Measurements from ENCODE around the gene ZNF70. TPM values are rescaled to one million over a fixed set of nuclear protein-coding genes. Genes with fewer than 3 reads are reported as not detected.

ZNF70 gene
- polyA plus RNA-seq, 1 of the 3 experiments (the other 2 are of a cell fraction) = 0.77 TPM

DNA sequence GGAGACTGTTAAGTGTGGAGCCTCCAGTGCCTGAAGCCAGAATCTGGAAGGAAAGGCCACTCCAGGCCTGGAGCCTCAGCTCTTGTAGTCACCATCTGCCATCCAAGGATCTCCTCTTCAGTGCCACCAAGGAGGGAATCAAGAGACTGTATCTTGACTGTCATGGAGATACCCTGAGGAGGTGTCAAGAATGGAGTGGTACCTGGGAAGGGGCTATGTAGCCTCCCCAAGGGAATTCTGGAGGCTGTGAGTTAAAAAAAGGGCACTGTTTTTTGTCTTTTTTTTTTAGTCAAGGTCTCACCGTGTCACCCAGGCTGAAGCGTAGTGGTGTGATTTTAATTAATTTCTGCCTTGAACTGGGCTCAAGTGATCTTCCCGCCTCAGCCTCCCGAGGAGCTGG, 8.7 kb upstream of the ZNF70 start:
- 98% methylated on average over 4 of the region's 4 CpGs for WGBS (ENCODE audit: low lambda C conversion rate)
- Histone ChIP-seq H3K9me2 (no peaks in the 10 kb centered on the region), H3K4me2 (no peak overlapping the region), H3K9ac (no peak overlapping the region), H3K36me3 (replicated peaks in 1 of 2; ENCODE audit: control insufficient read depth in 1 of 2, insufficient read depth in 2 of 2, low read length in 1 of 2) (no peaks in the 10 kb centered on the region), H3K4me1 (ENCODE audit: control insufficient read depth in 1 of 2, insufficient read depth in 2 of 2, low read depth in 1 of 2, low read length in 1 of 2) (peaks cover 0 to 7% of the 10 kb centered on the region in 2 experiments; a peak in 2 of 4 replicates), H3F3A (replicated peaks; ENCODE audit: insufficient read depth) (no peaks in the 10 kb centered on the region), H4K20me1 (ENCODE audit: insufficient read depth) (no peaks in the 10 kb centered on the region), H3K79me2 (ENCODE audit: insufficient read depth) (no peaks in the 10 kb centered on the region), H3K27me3 (ENCODE audit: insufficient read depth) (no peaks in the 10 kb centered on the region), H2AFZ (ENCODE audit: low read depth) (no peak overlapping the region), H3K9me3 (no peaks in the 10 kb centered on the region), H3K27ac (ENCODE audit: low read depth in 2 of 2, low read length in 1 of 2) (no peak overlapping the region), H3K4me3 (ENCODE audit: low read depth in 2 of 2, low read length in 1 of 2) (no peak overlapping the region)
- no peak for DNase-seq
- no peak for TF ChIP-seq ELF1 (IDR thresholded peaks at IDR 0.05)
- TF ChIP-seq EZH2phosphoT487 (IDR thresholded peaks at IDR 0.05; ENCODE audit: borderline replicate concordance, low read depth) = no peak
- no peak for TF ChIP-seq TEAD4 (IDR thresholded peaks at IDR 0.05; ENCODE audit: borderline replicate concordance, insufficient read depth)
- no peak for TF ChIP-seq FOSL2 (IDR thresholded peaks at IDR 0.05; ENCODE audit: borderline replicate concordance, low read depth)
- ChIA-PET POLR2A (interaction anchor here (1.0 kb wide), 1 partner anchor 9 kb away, joined by 4 read pairs; the partner anchor contains the start of gene ZNF70), CTCF (interaction anchor here (0.7 to 3.7 kb wide), 3 partner anchors 8 to 90 kb away, joined by 3 to 24 read pairs (median 3); partner anchors contain the start of gene CHCHD10)

DNA sequence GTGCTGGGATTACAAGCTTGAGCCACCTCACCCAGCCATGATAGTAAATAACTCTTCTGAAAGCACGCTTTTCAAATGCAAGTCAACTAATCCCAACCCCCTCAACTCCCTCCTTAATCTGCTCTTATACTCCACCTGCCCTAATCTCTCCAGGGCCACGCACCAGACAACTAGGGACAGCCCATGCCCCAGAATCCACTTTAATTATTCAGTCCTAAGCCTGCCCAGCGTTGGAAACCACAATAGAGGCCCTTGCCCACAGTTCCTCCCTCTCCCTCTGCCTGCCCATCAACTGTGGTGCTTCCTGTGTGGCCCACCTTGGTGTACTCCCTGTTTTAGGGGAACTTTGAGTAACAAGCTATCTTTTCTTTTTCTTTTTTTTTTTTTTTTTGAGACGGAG, 6.0 kb upstream of the ZNF70 start:
- Histone ChIP-seq H3K27ac (ENCODE audit: low read depth in 2 of 2, low read length in 1 of 2) (no peak overlapping the region), H3K9me2 (no peaks in the 10 kb centered on the region), H4K20me1 (ENCODE audit: insufficient read depth) (no peaks in the 10 kb centered on the region), H2AFZ (ENCODE audit: low read depth) (no peak overlapping the region), H3K4me2 (no peak overlapping the region), H3K9me3 (no peaks in the 10 kb centered on the region), H3K36me3 (replicated peaks in 1 of 2; ENCODE audit: control insufficient read depth in 1 of 2, insufficient read depth in 2 of 2, low read length in 1 of 2) (no peaks in the 10 kb centered on the region), H3K9ac (no peak overlapping the region), H3K4me3 (ENCODE audit: low read depth in 2 of 2, low read length in 1 of 2) (no peak overlapping the region), H3K4me1 (ENCODE audit: control insufficient read depth in 1 of 2, insufficient read depth in 2 of 2, low read depth in 1 of 2, low read length in 1 of 2) (no peaks in the 10 kb centered on the region), H3F3A (replicated peaks; ENCODE audit: insufficient read depth) (no peaks in the 10 kb centered on the region), H3K79me2 (ENCODE audit: insufficient read depth) (no peaks in the 10 kb centered on the region), H3K27me3 (ENCODE audit: insufficient read depth) (no peaks in the 10 kb centered on the region)
- TF ChIP-seq RFX5 (IDR thresholded peaks at IDR 0.05; ENCODE audit: low read length) (no peak), EZH2phosphoT487 (IDR thresholded peaks at IDR 0.05; ENCODE audit: borderline replicate concordance, low read depth) (no peak), RAD21 (IDR thresholded peaks at IDR 0.05; ENCODE audit: low read length) (no peak), MEF2A (IDR thresholded peaks at IDR 0.05; ENCODE audit: borderline replicate concordance, low read depth) (no peak), TCF12 (IDR thresholded peaks at IDR 0.05) (no peak), POLR2AphosphoS5 (IDR thresholded peaks at IDR 0.05; ENCODE audit: low read depth, low read length) (no peak), SIN3A (IDR thresholded peaks at IDR 0.05; ENCODE audit: borderline replicate concordance, low read depth, low read length) (no peak), GATA2 (CRISPR knock-in tag; IDR thresholded peaks at IDR 0.05) (no peak), FOXM1 (IDR thresholded peaks at IDR 0.05; ENCODE audit: low read depth) (no peak), JUND (IDR thresholded peaks at IDR 0.05) (no peak), GABPA (IDR thresholded peaks at IDR 0.05; ENCODE audit: low read depth) (no peak), NFIC (IDR thresholded peaks at IDR 0.05; ENCODE audit: borderline replicate concordance) (no peak), MXI1 (IDR thresholded peaks at IDR 0.05; ENCODE audit: low read depth, low read length) (no peak)
- TF ChIP-seq, protein P1, sequence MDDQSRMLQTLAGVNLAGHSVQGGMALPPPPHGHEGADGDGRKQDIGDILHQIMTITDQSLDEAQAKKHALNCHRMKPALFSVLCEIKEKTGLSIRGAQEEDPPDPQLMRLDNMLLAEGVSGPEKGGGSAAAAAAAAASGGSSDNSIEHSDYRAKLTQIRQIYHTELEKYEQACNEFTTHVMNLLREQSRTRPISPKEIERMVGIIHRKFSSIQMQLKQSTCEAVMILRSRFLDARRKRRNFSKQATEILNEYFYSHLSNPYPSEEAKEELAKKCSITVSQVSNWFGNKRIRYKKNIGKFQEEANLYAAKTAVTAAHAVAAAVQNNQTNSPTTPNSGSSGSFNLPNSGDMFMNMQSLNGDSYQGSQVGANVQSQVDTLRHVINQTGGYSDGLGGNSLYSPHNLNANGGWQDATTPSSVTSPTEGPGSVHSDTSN (IDR thresholded peaks at IDR 0.05) = no peak
- TF ChIP-seq, protein P2, sequence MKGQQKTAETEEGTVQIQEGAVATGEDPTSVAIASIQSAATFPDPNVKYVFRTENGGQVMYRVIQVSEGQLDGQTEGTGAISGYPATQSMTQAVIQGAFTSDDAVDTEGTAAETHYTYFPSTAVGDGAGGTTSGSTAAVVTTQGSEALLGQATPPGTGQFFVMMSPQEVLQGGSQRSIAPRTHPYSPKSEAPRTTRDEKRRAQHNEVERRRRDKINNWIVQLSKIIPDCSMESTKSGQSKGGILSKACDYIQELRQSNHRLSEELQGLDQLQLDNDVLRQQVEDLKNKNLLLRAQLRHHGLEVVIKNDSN (IDR thresholded peaks at IDR 0.05; ENCODE audit: borderline replicate concordance, low read depth) = no peak
- TF ChIP-seq, protein P3, sequence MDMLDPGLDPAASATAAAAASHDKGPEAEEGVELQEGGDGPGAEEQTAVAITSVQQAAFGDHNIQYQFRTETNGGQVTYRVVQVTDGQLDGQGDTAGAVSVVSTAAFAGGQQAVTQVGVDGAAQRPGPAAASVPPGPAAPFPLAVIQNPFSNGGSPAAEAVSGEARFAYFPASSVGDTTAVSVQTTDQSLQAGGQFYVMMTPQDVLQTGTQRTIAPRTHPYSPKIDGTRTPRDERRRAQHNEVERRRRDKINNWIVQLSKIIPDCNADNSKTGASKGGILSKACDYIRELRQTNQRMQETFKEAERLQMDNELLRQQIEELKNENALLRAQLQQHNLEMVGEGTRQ (IDR thresholded peaks at IDR 0.05; ENCODE audit: borderline replicate concordance, low read depth, low read length) = no peak
- TF ChIP-seq, protein P4, sequence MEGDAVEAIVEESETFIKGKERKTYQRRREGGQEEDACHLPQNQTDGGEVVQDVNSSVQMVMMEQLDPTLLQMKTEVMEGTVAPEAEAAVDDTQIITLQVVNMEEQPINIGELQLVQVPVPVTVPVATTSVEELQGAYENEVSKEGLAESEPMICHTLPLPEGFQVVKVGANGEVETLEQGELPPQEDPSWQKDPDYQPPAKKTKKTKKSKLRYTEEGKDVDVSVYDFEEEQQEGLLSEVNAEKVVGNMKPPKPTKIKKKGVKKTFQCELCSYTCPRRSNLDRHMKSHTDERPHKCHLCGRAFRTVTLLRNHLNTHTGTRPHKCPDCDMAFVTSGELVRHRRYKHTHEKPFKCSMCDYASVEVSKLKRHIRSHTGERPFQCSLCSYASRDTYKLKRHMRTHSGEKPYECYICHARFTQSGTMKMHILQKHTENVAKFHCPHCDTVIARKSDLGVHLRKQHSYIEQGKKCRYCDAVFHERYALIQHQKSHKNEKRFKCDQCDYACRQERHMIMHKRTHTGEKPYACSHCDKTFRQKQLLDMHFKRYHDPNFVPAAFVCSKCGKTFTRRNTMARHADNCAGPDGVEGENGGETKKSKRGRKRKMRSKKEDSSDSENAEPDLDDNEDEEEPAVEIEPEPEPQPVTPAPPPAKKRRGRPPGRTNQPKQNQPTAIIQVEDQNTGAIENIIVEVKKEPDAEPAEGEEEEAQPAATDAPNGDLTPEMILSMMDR (IDR thresholded peaks at IDR 0.05) = no peak
- ChIA-PET POLR2A (no interaction called here), CTCF (interaction anchor here (0.6 to 3.7 kb wide), 3 partner anchors 11 to 354 kb away, joined by 3 to 24 read pairs (median 8); partner anchors contain the start of gene CHCHD10)
- WGBS (ENCODE audit: low lambda C conversion rate) = 71% methylated on average over 4 of the region's 4 CpGs
- DNase-seq = no peak
